HG03521 (cell line): Measurements from ENCODE around the gene MBNL1.

ENCODE experiments used
- ATAC-seq: cut with Tn5 transposase; IDR thresholded peaks from one replicate; pipeline ENCODE4 v1.9.1; 2021; ENCODE audit warnings: mild to moderate bottlenecking, moderate library complexity; ENCODE audit not compliant: unreplicated experiment

Gene MBNL1

GRCh38 chr3:152252755-152253154 lies 16.0 kb upstream of the MBNL1 start:
- no peak for ATAC-seq

- ATAC-seq, result no peak
Observed at GRCh38 chr3:152253514-152253913, 15.2 kb upstream of the MBNL1 start.

- ATAC-seq, result no peak
Observed at GRCh38 chr3:152254041-152254440, 14.7 kb upstream of the MBNL1 start.

DNA sequence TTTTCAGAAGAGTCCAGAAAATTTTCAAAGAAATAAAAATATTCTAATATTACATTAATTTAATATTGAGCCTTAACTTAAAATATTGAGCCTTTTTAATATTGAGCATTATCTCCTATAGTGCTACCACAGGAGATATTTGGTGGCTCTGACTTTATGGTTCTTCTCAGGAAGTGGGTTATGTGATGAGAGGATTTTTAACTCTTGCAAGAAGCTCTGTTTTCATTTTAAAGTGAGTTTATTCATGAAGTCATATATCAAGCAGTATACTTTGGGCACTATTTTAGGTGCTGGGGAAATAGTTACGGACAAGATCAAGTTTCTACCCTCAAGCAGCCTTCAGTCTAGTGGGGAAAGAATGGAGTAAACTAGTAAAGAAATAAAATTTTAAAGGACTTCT lies 13.4 kb upstream of the MBNL1 start:
- ATAC-seq, result no peak

DNA sequence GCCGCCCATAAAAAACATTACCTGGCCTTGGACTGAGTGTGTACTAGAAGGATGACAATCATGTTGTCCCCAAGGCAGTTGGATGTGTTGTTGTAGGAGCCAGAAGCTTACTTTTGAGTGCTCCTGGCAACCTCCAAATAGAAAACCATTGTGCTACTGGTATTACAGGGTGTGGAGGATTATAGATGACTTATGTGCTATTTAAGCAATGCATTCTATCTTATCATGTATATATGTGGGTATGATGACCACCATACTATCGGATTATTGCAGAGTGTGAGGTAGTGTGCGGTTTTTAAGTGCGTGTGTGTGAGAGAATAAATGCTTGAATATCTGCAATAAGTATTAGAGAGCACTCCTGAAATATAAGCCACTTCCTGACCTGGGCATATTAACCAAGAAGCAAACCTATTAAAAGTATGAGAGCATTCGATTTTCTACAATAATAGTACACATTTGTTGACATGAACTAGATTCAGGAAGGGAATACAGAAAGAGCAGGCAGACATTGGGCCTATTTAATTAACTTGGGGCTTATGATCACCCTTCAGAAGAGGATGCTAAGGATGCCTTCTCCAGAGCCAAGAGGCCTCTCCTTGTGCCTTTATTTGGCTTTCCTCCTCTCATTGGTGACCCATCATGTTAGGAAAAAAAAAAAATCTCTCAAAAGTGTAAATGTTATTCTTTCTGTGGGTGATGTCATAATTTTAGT lies 11.7 kb upstream of the MBNL1 start:
- ATAC-seq, result no peak

DNA sequence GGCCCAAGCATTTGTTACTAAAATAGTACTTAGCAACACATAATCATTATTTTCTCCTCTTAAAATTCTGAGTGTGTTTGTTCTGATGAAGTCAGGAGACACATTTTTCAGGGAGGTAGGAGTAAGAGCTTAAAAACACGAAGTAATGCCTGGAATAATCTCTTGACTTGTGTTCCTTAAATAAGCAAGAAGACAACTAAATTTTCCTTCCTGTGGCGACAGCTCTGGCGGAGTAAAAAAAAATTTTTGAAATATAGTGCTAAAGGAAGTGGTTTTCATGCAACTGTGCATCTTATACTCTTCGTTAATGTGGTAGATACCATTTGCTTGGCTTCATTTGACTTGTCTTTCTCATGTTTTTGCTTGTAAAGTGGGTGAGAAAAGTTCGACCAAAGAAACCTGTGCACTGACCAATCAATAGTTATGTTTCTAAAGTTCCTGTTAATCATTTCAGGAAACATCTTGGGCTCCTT lies 11.1 kb upstream of the MBNL1 start:
- peak; percentile 68 for ATAC-seq

DNA sequence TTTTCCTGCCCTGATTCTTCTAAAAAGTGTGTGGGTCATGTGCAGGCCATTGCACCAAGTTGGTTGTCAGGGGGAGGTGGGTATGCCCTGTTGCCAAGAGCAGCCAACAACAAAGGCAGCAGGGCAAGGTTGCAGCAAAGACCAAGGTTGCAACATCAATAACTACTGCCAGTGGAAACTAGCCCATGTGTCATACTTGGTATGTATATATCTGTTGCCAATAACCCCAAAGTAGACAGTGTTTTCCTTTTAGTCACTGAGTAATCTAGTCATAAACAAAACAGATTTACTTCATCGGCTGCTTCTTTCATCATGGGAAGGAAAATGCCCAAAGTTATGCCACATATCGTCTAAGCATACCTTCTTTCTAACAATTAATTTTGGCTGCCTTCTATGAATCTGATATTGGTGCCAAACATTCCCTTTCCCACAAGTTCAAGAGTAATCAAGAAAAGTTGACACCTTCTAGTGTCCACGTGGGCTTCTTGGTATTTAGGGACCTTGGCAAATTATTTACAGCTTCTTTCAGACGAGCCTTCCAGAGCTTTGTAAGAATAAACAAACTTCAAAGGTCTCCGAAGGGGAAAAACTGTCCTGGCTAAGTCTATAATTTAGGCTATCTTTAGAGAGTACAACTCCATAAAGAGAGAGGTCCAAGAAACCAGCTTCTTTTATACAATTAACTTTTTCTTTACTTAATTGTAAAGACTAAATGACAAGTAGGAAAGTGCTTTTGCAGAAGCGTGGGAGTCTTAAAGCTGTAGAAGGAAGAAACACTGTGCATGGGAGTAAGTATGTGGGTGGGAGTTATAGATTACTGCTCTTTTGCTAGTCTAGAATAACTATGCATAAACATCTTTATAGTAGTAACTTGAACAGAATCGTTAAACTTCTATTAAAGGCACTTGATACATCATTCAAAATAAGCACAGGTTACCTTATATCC lies 10.0 kb upstream of the MBNL1 start:
- peak; percentile 69 for ATAC-seq

- no peak for ATAC-seq
Observed at GRCh38 chr3:152259468-152259867, 9.3 kb upstream of the MBNL1 start.

- ATAC-seq, result no peak
Observed at GRCh38 chr3:152260026-152260425, 8.7 kb upstream of the MBNL1 start.

DNA sequence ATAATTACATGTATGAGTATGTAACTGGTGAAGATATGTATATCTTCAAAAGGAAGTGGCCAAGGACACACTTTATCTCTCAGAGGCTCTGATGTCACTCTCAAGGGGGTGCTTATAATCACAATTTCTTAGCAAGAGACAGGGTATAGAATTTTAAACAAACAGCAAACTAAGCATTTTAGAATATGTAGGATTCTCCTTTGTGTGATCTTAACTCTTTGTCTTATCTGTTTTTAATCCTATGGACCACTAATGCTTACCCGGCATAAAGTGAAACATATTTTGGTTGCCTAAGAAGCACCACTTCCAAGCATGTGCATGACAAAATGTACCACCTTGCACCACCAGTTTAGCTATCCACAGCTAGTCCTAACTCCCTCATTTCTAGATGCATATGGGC lies 8.2 kb upstream of the MBNL1 start:
- ATAC-seq, result no peak

DNA sequence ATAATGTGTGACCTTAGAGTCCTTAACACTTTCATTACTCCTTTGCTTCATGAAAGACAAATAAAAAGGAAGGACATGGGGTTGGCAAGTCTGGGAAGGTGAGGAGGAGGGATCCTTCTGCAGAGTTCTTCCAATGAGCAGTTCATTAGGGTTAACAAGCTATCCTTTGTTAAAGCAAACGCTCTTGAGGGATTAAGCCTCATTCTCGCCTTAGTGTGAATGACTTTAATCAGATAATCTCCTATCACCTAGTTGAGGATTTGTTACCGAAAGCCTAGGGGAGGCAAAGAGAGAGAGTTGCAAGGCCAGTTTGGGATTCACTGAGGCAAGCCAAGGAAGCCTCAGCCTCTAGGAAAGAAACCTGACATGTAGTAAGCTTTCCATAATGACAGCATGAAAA lies 7.4 kb upstream of the MBNL1 start:
- no peak for ATAC-seq

GRCh38 chr3:152263711-152264110 lies 5.0 kb upstream of the MBNL1 start:
- ATAC-seq, result no peak

GRCh38 chr3:152264378-152264777 lies 4.4 kb upstream of the MBNL1 start:
- no peak for ATAC-seq

- ATAC-seq, result no peak
Observed at GRCh38 chr3:152266221-152266995, 2.3 kb upstream of the MBNL1 start.

DNA sequence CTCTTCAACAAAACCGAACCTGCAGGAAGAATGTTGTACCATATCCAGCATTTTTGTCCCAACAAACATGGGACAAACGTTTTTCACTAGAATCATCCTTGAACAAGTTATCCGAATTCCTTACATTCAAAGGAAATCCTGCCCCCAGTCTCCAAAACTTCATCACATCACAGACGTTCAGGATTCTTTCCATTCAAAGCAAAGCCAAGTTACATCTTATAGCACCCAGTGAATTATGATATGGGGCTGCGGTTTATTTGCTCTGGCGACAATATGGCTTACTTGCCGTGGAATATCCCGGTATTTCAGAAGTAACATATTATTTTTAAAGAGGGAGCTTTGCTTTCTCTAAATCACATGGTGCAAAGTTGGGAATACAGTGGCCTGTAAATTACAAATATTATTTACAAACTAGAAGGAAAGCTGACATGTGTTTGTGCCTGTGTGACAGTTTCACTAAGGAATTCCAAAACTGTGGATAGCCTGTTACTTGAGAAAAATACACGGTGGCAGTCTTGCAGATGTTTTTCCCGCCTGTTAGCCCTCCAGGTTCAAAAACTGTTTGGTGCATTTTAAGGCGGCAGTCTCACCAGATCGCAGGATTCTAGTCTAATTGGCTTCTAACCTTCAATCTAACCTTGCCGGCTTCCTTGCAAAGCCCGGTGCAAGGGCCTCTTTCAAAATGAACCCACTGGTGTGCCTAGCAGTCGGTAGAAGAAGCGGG lies 736 bp upstream of the MBNL1 start:
- no peak for ATAC-seq

DNA sequence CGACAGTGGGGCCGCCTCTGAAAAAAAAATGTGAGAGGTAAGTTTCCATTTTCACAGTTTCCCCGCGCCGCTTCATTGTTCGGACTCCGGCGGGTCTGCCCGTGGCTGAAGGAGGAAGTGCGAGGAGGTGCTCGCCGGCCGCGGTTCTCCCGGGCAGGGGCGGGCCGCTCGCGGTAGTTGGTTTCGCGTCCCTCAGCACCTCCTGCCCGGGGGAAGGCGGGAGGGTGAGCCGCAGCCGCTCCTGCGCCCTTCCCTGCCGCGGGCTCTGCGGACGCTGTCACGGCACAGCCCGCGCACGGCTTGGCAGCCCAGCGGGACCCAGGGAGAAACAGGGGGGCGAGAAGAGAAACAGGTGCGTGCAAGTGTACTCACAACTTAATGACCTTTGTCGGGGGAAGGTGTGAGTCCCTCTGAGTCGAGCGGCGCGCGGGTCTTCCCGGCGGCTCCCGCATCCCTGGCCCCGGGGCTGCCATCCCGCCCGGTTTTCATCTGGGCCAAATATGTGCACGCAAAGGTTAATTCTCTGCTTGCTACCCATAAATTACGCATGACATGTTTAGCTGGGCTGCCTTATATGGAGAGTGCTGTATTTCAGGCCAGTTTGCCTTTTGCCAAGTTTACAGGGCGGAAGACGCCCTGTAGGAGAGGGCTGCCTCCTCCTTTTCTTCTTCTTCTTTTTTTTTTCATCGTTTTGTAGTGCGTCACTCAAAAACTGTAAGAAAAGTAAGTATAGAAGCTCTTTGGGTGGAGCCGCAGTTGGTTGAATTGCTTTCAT lies 514 bp downstream of the MBNL1 start:
- peak; percentile 62 for ATAC-seq

DNA sequence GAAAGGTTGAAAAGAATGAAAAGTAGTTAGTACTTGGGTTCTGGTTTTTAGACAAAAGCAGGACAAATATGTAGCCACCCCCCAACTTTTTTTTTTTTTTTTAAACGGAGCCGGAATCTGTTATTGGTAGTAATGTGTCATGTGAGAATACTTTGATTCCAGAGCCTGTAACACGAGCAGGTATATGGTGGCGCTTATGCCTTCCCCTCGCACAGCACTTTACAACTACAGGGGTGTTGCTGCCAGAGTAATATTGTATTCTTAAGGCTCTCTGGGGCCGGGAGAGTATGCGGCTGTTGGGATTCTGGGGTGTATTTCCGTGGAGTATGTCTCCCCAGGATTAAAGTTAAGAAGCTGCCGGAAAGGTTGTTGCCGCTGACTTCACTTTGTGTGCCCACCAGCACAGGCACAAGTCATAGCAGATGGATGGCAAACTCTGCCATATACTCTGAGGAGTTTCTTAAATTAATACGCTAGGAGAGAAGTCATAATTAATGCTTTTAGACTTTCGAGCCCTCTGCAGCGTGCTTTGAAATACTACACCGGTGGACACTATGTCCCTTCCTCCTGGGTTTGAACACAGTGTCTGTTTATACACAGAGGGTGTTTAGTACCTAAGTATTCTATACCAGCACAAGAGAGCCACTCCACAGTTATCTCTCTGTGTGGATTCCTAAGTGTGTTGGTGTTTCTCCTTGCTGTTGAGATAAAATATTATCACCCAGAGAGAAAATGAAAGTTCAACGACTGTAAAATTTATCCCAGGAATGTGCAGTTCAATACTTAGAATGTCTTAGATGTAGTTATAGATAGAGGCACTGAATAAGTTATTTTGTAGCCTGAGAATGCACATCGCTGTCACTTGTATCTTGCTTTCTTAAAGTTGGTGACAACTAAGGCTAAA lies 1.4 kb downstream of the MBNL1 start:
- ATAC-seq, result no peak

DNA sequence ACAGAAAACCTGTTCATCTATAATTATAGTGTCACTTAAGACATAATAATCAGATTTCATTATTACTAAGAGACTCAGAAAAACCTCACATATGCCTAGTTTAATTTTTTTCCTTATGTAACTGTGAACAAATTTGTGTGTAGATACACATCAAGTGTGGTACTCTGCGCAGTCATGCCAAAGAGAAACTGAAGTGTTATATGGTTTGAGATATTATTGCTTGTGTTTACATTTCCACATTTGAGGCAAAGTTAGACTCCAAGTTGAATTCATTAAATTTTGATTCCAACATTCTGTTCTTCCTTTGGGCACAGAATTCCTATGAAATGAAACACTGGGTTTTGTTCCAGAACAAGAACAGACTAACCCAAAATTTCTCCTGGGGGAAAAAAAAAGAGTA lies 2.2 kb downstream of the MBNL1 start:
- no peak for ATAC-seq
